Smooth muscle cell (in vitro differentiated cells): ENCODE measurements around the gene AKAP3. TPM values are rescaled to one million over a fixed set of nuclear protein-coding genes. Genes with fewer than 3 reads are reported as not detected.

Experiments
- DNase-seq: peaks from one replicate; lab custom pipeline; 2025; ENCODE audit not compliant: unreplicated experiment; lab: John Stamatoyannopoulos, UW
- H2AFZ ChIP-seq: fragments of 200-600 bp; sonication (generic); 2 replicates; pipeline ENCODE4 v1.6.0; 2016; ENCODE audit warnings: antibody characterized with exemption, low read depth, mild to moderate bottlenecking
- H3F3A ChIP-seq: fragments of 200-600 bp; sonication (generic); 2 replicates; pipeline ENCODE4 v1.6.0; 2017; ENCODE audit warnings: antibody characterized with exemption, low read depth
- H3K27ac ChIP-seq: fragments of 200-600 bp; sonication (generic); 2 replicates; pipeline ENCODE4 v1.5.1; 2016; ENCODE audit warnings: low read depth, mild to moderate bottlenecking
- H3K27me3 ChIP-seq: fragments of 200-600 bp; sonication (generic); 2 replicates; pipeline ENCODE4 v1.6.1; 2016; ENCODE audit warnings: low read depth, mild to moderate bottlenecking
- H3K36me3 ChIP-seq: fragments of 200-600 bp; sonication (generic); 2 replicates; pipeline ENCODE4 v1.5.1; 2016; ENCODE audit warnings: low read depth
- H3K4me1 ChIP-seq: fragments of 200-600 bp; sonication (generic); 2 replicates; pipeline ENCODE4 v1.5.1; 2016; ENCODE audit warnings: low read depth
- H3K4me2 ChIP-seq: fragments of 200-600 bp; sonication (generic); 2 replicates; pipeline ENCODE4 v1.6.0; 2016; ENCODE audit warnings: mild to moderate bottlenecking
- H3K4me3 ChIP-seq: fragments of 200-600 bp; sonication (generic); 2 replicates; pipeline ENCODE4 v1.5.1; 2016; ENCODE audit warnings: mild to moderate bottlenecking
- H3K79me2 ChIP-seq: fragments of 200-600 bp; sonication (generic); 2 replicates; pipeline ENCODE4 v1.6.0; 2016; ENCODE audit warnings: low read depth, mild to moderate bottlenecking
- H3K9ac ChIP-seq: fragments of 200-600 bp; sonication (generic); 2 replicates; pipeline ENCODE4 v1.6.0; 2016; ENCODE audit warnings: low read depth
- H3K9me3 ChIP-seq: fragments of 200-600 bp; sonication (generic); replicated peaks from 2 replicates; pipeline ENCODE4 v1.5.1; 2016; ENCODE audit warnings: low read depth
- H4K20me1 ChIP-seq: fragments of 200-600 bp; sonication (generic); 2 replicates; pipeline ENCODE4 v1.6.0; 2016; ENCODE audit warnings: low read depth
- WGBS: methylation state at CpG from one replicate; pipeline ENCODE4 v1.1.7; 2016; ENCODE audit warnings: low lambda C conversion rate; 5-methylcytosine and 5-hydroxymethylcytosine counted together
- polyA plus RNA-seq: library from polyadenylated mRNA; unstranded; fragments of >200 nt; fragmentation: Nextera tagmentation; extraction: Ambion mirVana; gene quantifications from 2 replicates; pipeline ENCODE4 v1.2.1, GENCODE V29; 2016
- total RNA-seq: library from RNA; depleted of rRNA; stranded (reverse); fragments of >200 nt; gene quantifications from 2 replicates; pipeline ENCODE4 v1.2.3, GENCODE V29; 2014
- TF ChIP-seq, protein P1 (sequence below): fragments of 200-600 bp; sonication (generic); IDR thresholded peaks from 2 replicates; pipeline ENCODE4 v1.5.1; 2017; ENCODE audit warnings: borderline replicate concordance, mild to moderate bottlenecking, antibody characterized with exemption; ENCODE audit not compliant: insufficient read depth, poor library complexity, severe bottlenecking

Gene AKAP3
- total and polyA plus RNA-seq, 2 experiments from 2014 or later: 0.13 to 1.4 TPM

DNA sequence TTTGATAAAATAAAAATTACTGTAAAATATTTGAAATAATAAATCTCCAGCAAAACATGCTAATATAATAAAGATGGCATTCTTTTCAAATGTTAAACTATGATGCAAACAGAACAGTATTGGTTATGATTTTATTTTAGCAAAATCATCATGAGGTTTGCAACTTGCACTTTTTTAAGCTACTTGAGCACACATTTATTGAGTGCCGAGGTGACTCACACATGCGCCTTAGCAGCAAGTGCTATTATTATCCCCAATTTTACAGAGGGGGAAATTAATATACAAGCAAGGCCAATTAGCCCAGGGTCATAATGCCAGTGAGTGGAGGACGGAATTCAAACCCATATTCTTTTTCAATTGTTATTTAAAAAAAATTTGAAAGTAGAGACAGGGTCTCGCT, 79.6 kb downstream of the AKAP3 start:
- TF ChIP-seq, protein P1, sequence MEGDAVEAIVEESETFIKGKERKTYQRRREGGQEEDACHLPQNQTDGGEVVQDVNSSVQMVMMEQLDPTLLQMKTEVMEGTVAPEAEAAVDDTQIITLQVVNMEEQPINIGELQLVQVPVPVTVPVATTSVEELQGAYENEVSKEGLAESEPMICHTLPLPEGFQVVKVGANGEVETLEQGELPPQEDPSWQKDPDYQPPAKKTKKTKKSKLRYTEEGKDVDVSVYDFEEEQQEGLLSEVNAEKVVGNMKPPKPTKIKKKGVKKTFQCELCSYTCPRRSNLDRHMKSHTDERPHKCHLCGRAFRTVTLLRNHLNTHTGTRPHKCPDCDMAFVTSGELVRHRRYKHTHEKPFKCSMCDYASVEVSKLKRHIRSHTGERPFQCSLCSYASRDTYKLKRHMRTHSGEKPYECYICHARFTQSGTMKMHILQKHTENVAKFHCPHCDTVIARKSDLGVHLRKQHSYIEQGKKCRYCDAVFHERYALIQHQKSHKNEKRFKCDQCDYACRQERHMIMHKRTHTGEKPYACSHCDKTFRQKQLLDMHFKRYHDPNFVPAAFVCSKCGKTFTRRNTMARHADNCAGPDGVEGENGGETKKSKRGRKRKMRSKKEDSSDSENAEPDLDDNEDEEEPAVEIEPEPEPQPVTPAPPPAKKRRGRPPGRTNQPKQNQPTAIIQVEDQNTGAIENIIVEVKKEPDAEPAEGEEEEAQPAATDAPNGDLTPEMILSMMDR: no peak
- DNase-seq: no peak
- H3F3A ChIP-seq: no peaks in the 10 kb centered on the region
- H3K4me2 ChIP-seq: no peak overlapping the region
- no peak overlapping the region for H3K4me3 ChIP-seq
- no peaks in the 10 kb centered on the region for H3K36me3 ChIP-seq
- peaks cover 38% of the 10 kb centered on the region for H3K27me3 ChIP-seq
- no peak overlapping the region for H3K9ac ChIP-seq
- H2AFZ ChIP-seq: no peak overlapping the region
- WGBS: 95% methylated on average over 4 of the region's 4 CpGs
- no peaks in the 10 kb centered on the region for H4K20me1 ChIP-seq
- H3K4me1 ChIP-seq: no peaks in the 10 kb centered on the region
- no peaks in the 10 kb centered on the region for H3K9me3 ChIP-seq
- H3K79me2 ChIP-seq: no peaks in the 10 kb centered on the region
- H3K27ac ChIP-seq: no peak overlapping the region

DNA sequence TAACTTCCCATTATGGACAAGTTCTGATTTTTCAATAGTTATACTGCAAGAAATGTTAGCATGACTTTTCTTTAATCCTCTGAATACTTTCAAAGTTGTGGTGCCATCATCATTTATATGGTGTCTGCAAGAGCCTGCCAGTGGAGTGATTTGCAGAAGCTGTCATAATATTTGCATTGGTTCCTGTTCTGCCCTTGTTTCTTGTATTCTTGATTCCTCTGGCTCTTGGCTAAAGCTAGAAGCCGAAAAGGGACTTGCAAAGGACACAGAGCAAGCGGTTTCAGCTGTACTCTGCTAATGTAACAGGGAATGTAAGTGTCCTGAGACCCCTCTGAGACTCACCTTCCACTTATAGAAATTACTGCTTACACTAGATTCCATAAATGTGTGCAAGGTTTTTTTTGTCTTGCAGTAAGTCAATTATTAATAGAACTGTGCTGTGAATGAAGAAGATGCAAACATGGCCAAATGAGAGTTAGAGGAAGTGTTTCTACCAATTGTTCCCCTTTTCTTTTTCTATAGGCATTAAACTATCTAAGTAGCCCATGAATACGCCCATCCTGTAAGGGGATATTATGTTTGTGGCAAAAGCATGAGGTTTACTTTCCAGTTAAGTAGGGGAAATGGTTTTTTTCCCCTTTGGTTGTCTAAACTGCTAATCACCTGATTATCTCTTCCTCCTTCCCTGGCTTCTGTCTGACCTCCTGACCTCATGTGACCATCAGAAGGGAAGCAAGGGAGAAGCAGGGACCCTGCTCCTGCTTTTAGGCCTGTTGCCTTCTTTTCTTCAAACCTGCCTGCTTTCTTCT, 81.6 kb downstream of the AKAP3 start:
- H3K27ac ChIP-seq: no peak overlapping the region
- no peak for DNase-seq
- 76% methylated on average over 3 of the region's 3 CpGs for WGBS
- H3K79me2 ChIP-seq: no peaks in the 10 kb centered on the region
- H3F3A ChIP-seq: no peaks in the 10 kb centered on the region
- H4K20me1 ChIP-seq: no peaks in the 10 kb centered on the region
- H3K36me3 ChIP-seq: no peaks in the 10 kb centered on the region
- H2AFZ ChIP-seq: no peak overlapping the region
- H3K9me3 ChIP-seq: no peaks in the 10 kb centered on the region
- no peak overlapping the region for H3K4me3 ChIP-seq
- no peak overlapping the region for H3K9ac ChIP-seq
- peaks cover 39% of the 10 kb centered on the region for H3K27me3 ChIP-seq
- TF ChIP-seq, protein P1: no peak
- H3K4me1 ChIP-seq: no peaks in the 10 kb centered on the region
- H3K4me2 ChIP-seq: no peak overlapping the region

DNA sequence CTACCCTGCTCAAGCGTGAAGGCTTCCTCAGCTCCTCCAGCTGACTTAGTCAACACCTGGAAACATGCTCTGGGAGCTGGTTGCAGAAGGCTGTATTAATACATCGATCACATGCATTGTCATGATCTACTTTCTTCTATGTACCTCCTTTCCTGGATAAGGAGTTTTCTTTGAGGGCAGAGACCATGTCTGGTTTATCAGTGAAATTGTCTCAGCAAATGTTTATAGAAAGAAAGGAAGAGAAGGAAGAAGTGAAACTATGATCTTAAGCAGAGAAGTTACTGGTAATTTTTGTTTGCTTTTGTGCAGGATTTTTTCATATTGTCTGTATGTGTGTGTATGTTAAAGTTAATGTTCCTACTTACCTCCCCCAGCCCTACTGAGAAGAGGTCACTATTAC, 82.4 kb downstream of the AKAP3 start:
- WGBS: 85% methylated on average over 2 of the region's 2 CpGs
- no peaks in the 10 kb centered on the region for H3K9me3 ChIP-seq

More for the DNA sequence above, 82.4 kb downstream of the AKAP3 start:
- TF ChIP-seq, protein P1: no peak
- Histone ChIP-seq H3K4me2 (no peak overlapping the region), H3K9ac (no peak overlapping the region), H3K36me3 (no peaks in the 10 kb centered on the region), H3K4me1 (peaks cover 4% of the 10 kb centered on the region), H3K27me3 (peaks cover 39% of the 10 kb centered on the region), H3K27ac (no peak overlapping the region), H3K79me2 (no peaks in the 10 kb centered on the region), H3K4me3 (no peak overlapping the region), H3F3A (peaks cover 3% of the 10 kb centered on the region), H4K20me1 (no peaks in the 10 kb centered on the region), H2AFZ (no peak overlapping the region)
- DNase-seq: no peak

Other genes starting within 250 kb of the AKAP3 start
- not detected in 2 replicates for gene FGF6, start 203.2 kb downstream of the AKAP3 start, total RNA-seq
- not detected in 2 replicates for gene FGF6, start 203.2 kb downstream of the AKAP3 start, polyA plus RNA-seq
- gene RAD51AP1, start 110.2 kb downstream of the AKAP3 start, total RNA-seq: 16.6 and 20.7 TPM in 2 replicates
- gene RAD51AP1, start 110.2 kb downstream of the AKAP3 start, polyA plus RNA-seq: 8.7 and 12.4 TPM in 2 replicates
- gene DYRK4, start 86.8 kb downstream of the AKAP3 start, total RNA-seq: 27.1 and 43.5 TPM in 2 replicates
- 61.6 and 62.7 TPM in 2 replicates for gene DYRK4, start 86.8 kb downstream of the AKAP3 start, polyA plus RNA-seq
- gene NDUFA9, start 63 bp upstream of the AKAP3 start, total RNA-seq: 61.3 and 99.9 TPM in 2 replicates
- gene NDUFA9, start 63 bp upstream of the AKAP3 start, polyA plus RNA-seq: 152 TPM in 2 replicates
- 2.7 and 5.6 TPM in 2 replicates for gene GALNT8, start 71.3 kb upstream of the AKAP3 start, total RNA-seq
- 2.0 and 4.1 TPM in 2 replicates for gene GALNT8, start 71.3 kb upstream of the AKAP3 start, polyA plus RNA-seq